DMS153 (cell line): ENCODE measurements around the gene HRK.

ENCODE experiments used
- DNase-seq: peaks from one replicate; lab custom pipeline; 2025; lab: John Stamatoyannopoulos, UW

HRK gene

DNA sequence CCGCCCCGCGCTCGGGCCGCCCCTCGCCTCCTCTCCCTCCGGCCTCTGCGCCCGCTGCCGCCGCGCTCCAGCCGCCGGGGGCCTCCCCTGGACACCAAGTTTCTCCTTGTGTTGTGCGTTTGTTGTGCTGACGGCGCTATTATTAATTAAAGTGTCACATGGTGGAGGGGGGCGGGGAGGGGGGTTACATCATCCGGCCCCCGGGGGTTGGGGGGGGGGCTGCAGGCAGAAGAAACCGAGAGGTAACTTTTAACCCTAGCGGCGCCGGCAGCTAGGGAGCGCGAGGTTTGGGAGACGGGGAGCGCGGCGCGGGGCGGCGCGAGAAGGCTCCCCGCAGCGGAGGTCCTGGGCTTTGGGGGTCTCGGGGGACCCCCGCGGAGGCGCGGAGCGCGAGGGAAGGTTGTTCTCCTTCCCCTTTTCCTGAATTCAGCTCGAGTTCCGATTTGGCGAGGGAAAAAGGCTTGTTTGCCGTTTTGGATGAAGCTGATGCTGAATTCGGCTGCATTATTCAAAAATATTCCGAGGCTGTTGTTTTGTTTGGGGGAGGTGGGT, at the start of gene HRK:
HRK (minus strand) TSS at position 117 of the 552 bp plus-strand sequence. CDS start 134 bp downstream, outside the sequence.
- no peak for DNase-seq

DNA sequence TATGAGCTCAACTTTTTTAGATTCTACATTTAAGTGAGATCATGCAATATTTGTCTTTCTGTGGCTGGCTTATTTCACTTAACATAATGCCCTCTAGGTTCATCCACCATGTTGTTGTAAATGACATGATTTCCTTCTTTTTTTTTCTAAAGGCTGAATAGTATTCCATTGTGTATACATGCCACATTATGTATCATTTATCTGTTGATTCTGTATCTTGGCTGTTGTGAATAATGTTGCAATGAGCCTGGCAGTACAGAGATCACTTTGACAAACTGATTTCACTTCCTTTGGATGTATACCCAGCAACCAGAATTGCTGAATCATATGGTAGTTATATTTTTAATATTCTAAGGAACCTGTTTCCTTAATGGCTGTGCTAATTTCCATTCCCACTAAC, 48.6 kb upstream of the HRK start:
- DNase-seq: no peak

DNA sequence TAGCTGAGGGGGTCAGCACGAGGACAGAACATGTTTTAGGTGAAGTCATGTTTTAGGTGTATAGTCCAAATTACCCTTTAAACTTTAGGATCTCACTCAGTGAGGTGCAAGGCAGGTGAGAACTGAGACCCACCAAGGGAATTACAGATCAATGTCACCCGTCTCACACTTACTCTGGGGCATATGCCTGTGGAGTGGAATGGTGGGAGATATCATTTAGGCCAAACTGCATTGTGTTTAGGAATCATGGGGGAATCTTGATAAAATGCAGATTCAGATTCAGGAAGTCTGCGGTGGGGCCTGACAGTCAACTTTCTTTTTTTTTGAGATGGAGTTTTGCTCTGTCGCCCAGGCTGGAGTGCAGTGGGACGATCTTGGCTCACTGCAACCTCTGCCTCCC, 47.3 kb upstream of the HRK start:
- no peak for DNase-seq

DNA sequence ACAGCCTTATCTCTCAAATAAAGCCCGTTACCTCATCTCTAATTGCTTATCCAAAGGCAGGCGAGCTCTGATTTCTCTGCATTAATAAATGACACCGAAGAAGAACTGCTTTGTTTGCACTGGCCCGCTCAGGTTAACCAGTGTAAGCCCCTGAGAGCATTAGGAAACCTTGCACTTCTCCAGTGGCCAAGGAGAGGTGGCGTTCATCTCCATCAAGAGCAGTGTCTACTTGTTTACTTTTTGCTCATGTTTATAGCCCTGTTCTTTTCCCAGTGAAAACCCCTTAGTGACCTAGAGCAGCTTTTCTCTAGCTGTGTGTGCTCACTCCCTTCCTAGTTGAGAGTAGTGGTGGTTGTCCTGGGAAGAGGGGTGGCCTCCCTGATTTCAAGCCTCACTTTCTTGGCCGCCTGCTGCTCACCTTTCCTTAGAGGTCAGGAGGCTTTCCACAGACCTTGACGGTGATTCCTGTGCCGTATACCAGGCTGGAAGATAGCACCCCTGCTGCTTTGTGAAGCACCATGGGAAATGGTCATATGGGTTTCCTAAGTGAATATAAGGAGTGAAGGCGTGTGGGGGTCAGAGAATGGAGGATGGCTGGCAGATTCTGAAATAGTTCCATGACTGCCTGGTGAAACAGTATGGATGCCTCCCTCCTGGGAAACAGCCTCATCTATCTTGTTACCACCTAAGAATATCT, 46.2 kb upstream of the HRK start:
- DNase-seq: peak; percentile 35

DNA sequence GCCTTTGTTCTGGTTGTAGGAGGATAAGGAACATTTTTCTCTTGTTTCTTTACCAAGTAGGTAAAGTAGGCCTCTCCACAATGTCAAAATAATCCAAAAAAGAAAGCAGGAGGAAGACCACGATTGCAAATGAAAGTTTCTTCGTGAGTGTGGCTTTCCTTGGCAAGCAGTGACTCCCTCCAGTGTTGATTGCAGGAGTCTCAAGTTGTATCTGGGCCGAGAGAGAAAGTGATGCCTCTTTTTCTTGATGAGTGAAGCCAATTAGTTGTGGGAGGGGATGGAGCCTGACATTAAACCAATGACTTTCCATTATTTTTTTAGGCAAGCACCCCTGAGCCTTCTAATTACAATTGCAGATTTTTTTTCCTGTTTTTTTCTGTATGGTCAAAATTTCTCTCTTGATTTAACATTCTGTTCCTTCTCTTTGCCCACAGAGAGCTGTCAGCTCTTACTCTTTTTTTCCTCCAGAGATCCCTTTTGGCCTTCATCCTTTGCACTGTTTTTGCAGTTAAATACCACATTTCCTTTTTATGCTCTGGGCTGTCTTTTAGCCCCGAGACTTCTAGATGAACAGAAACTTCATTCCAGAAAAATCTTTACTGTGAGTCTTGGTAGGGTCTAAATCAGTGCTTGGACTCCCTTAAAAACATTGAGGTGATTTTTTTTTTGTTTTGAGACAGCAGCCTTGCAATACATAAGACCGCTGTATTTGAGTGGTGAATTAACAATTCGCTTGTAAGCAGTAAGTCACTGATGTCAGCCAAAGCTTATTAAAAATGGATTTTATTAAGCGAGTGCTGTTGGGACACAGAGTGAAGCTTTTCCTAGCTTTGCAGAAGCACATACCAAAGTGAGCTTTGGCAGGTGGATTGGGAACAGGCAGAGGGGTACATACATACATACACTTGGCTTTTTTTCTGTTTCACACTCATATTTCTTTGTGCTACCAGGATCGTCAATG, 45.3 kb upstream of the HRK start:
- DNase-seq: no peak

DNA sequence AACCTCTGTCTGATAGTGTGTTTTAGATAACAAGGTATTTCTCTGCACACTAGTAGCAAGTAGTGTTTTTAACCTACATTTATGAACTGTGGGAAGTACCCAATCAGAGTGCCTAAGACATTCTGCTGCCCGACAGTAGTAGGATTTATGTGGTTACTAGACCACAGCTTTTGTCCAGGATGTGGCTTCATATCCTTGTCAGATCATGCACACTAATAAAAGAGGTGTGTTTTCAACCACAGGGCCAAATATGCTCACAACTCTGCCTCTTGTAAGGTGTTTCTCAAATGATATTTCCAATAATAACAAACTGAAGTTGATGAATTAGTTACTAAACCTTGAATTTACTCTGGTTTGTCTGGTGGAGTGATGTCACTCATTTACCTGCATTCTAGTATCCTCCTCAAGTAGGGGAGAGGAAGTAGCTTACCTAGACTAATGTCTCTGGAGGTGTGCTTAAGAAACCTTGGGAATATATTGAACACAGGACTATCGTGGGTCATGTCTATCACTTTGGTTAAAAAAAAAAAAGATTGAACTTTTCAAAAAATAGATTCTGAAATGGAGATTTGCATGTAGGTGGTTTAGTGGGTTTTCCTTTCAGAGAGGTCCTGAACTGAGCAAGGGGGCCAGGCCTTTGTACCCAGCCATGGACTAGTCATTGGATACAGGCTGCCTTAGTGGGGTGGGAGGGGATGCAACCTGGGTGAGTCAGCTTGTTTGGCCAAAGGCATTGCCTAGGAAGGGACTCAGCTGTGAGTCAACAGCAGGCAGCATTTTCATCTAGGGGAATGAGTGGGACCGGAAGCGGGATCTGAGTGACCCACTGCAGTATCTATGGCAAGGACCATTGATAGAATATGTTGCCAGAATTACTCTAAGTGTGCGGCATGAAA, 43.6 kb upstream of the HRK start:
- no peak for DNase-seq

DNA sequence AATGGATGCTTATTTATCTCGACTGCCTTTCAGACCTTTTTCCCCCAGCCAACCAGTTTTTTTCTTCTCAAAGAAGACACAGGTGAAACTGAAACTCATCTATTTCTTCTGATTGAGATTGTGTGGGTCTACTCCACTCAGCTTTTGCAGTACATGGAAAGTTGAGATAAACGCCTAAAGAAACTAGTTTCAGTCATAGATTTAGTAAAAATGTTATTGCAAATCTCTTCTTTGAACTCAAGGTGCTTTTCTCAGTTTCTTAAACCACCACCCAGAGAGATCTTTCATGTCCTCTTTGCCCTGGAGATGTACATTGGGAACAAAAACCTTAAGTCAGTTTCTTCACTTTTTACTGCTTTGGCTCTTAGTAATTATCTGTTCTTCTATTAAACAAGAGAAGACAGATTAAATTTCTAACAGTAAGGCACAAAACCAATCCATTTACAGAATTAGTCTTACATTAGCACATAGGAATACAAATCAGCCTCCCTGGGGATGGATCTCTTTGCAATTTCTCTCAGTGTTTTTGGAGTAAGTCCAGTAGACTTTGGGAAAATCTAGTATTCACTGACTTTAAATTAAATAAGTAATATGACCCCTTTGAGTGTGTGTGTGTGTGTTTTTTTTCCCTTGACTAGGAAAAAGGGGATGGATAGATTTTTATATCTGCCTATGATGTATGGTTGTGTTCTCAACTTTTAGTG, 41.1 kb upstream of the HRK start:
- no peak for DNase-seq

DNA sequence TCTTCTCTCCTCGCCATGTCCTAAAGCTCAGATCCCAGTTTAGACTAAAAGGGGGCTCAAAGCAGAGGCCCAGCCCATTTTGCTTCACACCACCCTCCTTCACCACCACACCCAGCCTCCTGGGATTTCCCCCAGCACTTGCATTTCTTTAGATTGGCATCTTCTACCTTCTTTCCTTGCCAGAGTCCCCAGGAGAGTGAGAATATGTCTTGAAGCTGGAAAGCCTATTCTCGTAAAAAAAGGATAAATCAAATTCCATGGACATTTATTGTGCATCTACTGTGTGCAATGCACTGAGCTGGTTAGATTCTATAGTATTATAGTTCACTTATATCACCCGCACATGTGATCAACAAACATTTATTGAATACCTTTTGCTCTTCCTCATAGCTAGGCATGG, 39.7 kb upstream of the HRK start:
- no peak for DNase-seq

DNA sequence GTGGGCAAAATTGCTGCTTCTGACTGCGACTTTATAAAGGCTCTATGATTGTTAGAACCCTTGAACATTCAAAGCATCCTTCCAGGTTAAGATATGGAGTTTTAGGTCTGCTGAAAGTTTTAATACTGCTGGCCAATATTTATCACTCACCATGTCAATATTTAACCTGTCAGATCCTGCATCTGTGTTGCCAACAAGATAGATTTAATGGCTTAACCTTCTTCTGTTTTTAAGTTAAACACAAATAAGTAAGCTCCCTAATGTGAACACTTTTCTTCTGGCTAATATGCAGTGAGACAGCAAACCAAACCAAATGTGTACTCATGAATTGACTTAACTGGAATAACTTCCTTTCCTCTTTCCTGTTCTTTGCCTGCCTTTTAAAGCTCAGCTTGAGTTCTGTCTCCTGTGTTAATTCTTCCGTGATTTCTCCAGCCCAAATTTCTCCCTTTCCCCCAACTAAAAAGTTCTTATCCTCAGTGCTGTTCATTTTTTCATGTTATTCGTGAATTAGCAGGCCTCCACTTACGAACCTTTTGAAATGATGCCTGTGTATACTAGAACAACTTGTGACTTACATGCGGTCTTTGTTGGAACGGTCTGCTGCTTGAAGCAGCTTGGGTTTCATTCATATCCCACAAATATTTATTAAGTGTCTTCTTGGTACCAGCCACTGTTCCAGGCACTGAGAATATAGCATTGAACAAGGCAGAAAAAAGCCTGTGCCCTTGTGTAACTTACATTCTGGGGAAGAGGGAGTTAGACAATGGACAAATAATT, 38.7 kb upstream of the HRK start:
- DNase-seq: no peak

DNA sequence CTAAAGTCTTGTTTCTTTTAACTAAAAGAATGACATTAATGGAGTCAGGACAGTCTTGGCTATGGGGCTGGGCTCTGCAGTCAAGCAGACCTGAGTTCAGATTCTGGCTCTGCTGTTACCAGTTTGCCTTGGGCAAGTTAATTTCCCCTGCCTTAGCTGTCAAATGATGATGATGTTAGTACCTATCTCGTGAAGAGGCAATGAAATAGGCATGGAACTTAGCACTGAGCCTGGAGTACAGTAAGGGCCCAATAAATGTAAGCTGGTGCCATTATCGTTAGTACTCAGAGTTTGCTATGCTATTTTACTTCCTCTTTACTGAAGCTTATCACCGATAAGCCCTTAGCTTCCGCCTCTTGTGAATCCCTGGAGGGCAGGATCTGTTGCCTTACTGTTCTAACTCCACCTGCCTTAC, 38.0 kb upstream of the HRK start:
- peak; percentile 92 for DNase-seq

DNA sequence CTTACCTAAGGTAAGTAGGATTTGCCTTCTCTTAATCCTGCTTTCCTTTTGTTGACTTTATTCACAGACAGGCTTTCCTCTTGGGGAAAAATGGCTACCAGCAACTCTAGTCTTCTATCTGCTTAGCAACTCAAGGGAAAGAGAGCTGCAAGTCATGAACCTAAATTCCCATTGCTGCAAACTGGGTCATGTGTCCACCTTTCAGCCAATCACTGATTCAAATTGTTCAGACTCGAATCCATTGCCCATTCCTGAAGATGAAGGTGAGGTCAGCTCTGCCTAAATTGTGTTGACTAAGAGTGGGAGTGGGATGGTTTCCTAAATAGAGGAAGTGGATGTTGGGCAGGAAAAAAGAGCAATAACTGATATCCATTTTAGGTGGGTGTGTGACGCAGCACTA, 37.2 kb upstream of the HRK start:
- peak; percentile 10 for DNase-seq

DNA sequence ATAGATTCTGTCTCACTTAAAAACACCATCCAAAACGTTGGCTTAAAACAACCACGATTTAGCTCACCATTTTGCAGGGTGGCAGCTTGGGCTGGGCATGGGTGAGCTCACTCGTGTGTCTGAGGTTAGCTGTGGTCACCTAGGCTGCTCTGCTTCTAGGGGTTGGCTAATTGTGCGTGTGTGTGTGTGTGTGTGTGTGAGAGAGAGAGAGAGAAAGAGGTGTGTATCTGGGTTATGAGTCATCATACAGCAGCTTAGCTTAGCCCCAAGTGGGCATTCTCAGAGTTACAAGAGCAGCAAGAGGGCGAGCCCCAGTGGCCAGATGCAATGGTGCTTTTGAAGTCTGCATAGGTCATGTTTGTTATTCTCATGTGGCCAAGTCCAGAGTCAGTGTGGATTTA, 35.5 kb upstream of the HRK start:
- DNase-seq: peak; percentile 77

DNA sequence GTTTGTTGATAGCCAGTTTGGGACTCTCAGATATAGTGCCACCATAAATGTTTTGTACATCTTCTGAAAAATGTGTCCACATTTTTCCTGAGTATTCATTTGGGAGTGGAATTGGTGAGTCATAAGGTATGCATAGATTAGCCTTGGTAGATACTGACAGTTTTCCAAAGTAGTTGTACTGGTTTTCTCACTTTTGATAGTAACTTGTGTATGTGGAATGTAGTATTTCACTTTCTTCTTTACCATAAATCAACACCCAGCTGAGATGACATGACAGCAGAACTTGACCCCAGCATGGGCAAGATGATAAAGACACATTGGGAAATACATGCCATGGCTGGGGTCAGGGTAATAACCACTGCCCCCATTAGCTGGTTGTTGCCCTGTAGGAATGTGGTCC, 34.9 kb upstream of the HRK start:
- DNase-seq: no peak

DNA sequence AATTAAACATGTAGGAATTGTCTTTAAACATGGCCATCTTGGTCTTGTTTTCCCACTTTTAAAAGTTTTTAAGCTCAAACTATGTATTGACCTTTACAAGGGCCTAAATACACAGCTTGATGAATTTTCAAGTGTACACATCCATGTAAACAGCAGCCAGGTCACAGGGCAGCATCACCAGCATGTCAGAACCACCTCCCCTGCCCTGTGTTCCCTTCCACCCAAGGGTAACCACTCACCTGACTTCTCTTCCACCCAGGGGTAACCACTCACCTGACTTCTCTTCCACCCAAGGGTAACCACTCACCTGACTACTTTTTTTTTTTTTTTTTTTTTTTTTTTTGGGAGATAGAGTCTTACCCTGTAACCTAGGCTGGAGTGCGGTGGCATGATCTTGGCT, 34.1 kb upstream of the HRK start:
- DNase-seq: no peak

DNA sequence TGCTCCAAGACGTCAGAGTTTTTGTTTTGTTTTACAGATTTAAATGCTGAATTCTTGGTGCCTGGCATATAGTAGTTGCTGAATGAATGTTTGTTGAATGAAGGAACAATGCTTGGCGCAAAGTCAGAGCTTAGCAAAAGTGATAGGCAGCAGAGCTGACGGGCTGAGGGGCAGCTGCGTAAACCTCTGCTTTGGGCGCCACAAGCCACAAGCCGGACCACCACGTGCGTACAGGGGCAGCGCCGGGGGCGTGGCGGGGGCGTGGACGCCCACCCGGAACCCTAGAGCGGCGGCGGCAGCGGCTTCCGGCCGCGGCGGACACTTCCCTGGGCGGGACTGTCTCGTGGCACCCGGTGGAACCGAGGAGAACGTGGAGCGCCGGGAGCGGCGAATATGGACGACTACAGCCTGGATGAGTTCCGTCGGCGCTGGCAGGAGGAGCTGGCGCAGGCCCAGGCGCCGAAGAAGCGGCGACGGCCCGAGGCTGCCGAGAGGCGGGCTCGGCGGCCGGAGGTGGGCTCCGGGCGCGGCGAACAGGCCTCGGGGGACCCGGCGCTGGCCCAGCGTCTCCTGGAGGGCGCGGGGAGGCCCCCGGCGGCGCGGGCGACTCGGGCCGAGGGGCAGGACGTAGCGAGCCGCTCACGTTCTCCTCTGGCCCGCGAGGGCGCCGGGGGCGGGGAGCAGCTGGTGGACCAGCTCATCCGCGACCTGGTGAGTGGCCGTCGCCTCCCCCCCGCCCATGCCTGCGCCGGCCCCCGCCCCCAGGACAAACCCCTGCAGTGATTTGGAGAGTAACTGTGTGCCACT, 29.6 kb upstream of the HRK start, which contains the start of gene FBXW8:
FBXW8 (plus strand) TSS at position 306 of the 807 bp plus-strand sequence; CDS start at position 394, 88 bp downstream.
- peak; percentile 19 for DNase-seq

DNA sequence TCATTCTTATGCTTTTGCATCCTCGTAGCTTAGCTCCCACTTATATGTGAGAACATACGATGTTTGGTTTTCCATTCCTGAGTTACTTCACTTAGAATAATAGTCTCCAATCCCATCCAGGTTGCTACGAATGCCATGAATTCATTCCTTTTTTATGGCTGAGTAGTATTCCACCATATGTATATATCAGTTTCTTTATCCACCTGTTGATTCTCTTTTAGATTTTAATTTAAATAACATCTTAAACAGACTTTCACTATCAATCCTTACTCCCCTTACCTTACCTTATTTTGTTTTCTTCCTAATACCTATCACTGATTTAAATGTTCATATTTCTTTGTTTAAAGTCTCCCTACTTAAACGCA, 29.0 kb upstream of the HRK start:
- no peak for DNase-seq

DNA sequence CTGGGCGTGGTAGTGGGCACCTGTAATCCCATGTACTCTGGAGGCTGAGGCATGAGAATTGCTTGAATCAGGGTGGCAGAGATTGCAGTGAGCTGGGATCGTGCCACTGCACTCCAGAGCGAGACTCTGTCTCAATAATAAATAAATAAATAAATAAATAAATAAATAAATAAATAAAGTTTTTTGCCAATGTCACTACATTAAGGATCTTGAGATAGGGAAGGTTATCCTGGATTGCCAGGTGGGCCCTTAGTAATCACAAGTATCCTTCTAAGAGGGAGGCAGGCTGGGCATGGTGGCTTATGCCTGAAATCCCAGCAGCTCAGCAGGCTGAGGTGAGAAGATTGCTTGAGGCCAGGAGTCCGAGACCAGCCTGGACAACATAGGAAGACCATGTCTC, 25.0 kb upstream of the HRK start:
- no peak for DNase-seq

DNA sequence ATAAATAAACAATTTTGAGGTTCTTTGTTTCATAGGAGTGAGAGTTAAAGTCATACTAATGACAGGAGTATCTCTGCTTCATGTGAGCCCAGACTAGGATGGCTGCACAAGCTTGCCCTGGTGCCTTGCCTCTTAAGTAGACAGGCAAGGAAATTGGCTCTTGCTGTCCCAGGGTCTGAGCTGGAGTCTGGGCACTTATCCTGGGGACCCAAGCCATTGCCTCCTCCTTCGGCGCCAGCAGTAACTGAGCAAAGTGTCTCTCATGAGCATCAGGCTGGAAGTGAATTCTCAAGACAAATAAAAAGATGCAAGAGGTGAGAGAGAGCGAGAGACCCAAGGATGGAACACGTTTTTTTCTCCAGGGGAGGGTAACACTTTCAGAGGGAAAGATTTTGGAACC, 22.6 kb upstream of the HRK start:
- no peak for DNase-seq

DNA sequence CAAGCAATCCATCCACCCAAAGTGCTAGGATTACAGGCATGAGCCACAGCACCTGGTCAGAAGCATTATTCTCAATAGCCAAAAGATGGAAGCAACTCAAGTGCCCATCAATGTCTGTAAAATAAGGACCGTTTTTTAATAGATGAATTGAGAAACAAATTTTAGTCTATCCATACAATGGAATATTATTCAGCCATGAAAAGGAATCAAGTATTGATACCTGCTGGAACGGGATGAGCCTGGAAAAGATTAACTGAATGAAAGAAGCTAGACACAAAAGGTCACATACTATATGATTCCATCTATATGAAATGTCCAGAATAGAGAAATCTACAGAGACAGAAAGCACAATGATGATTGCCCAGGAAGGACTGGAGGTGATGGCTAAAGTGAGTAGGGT, 20.4 kb upstream of the HRK start:
- no peak for DNase-seq

DNA sequence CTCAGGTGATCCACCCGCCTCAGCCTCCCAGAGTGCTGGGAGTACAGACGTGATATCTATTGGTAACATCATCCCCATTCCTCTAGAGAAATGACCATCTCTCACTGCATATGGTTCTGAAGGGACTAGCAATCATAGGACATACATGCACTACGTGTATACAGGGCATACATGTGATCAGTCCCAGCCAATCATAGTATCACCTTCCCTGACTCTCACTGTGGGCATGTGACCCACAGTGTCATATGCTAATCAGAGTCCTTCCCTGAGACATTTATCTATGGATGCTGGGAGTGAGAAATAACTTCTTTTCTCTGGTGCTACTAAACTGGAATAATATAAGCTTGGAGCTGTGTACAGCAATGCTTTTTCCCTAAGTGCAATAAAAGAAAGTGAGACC, 17.4 kb upstream of the HRK start:
- DNase-seq: no peak
